NB4 (cell line): ENCODE data around the gene TNFRSF25.
"Not testable (repeated sequence)": the region's sequence is repeated elsewhere in the genome, so short reads cannot be mapped to it uniquely, and the experiment has no call there.

ENCODE experiments used
- CTCF ChIP-seq: IDR thresholded peaks from one replicate; pipeline ENCODE4 v1.5.1; 2012; ENCODE audit warnings: low read depth, low read length
- POLR2A ChIP-seq: IDR thresholded peaks from 2 replicates; pipeline ENCODE4 v1.6.1; 2011; ENCODE audit warnings: mild to moderate bottlenecking; ENCODE audit not compliant: insufficient read length; ENCODE audit errors: extremely low read depth

- not testable (repeated sequence) for TF ChIP-seq CTCF, POLR2A
Observed at GRCh38 chr1:6431645-6432579, 34.1 kb downstream of the TNFRSF25 start.
